H1 (cell line): Measurements from ENCODE around the gene CEP126.

Source experiments
- BACH1 ChIP-seq: IDR thresholded peaks from 2 replicates; pipeline ENCODE4 v1.6.1; 2012; ENCODE audit warnings: low read length, improper control_type of control experiment
- CEBPB ChIP-seq: IDR thresholded peaks from 2 replicates; pipeline ENCODE4 v1.6.1; 2012; ENCODE audit warnings: low read depth, low read length
- EZH2 ChIP-seq: fragments of 200-600 bp; sonication (generic); IDR thresholded peaks from 2 replicates; pipeline ENCODE4 v1.7.1; 2012; ENCODE audit warnings: low read depth, mild to moderate bottlenecking, moderate library complexity, low read length, inconsistent platforms; ENCODE audit not compliant: severe bottlenecking
- FOSL1 ChIP-seq: IDR thresholded peaks from 2 replicates; pipeline ENCODE4 v1.6.1; 2011; ENCODE audit warnings: mild to moderate bottlenecking, low read depth, low read length, moderate library complexity; ENCODE audit not compliant: insufficient read depth
- KDM1A ChIP-seq: fragments of 200-600, 300-600 bp; sonication (generic); IDR thresholded peaks from 2 replicates; pipeline ENCODE4 v1.7.1; 2016; ENCODE audit warnings: mild to moderate bottlenecking, low read length, borderline replicate concordance
- POLR2A ChIP-seq, 2 experiments: IDR thresholded peaks; 1 replicate in 1 of 2; 2 replicates in 1 of 2; pipeline ENCODE4 v1.6.1; 2011; ENCODE audit warnings: low read depth in 2 of 2, low read length in 2 of 2, mild to moderate bottlenecking in 2 of 2; ENCODE audit errors: control extremely low read depth in 1 of 2
- POLR2AphosphoS5 ChIP-seq: IDR thresholded peaks from 2 replicates; pipeline ENCODE4 v1.6.1; 2011; ENCODE audit warnings: low read depth, low read length
- SIN3A ChIP-seq, 2 experiments: IDR thresholded peaks in 1 of 2; conservative IDR thresholded peaks in 1 of 2; 2 replicates each; pipeline ENCODE4 v1.6.1; 2011 to 2012; ENCODE audit warnings: low read length in 2 of 2, improper control_type of control experiment in 1 of 2, low read depth in 1 of 2, mild to moderate bottlenecking in 1 of 2
- TAF1 ChIP-seq: IDR thresholded peaks from 2 replicates; pipeline ENCODE4 v1.6.1; 2011; ENCODE audit warnings: mild to moderate bottlenecking, low read depth, low read length
- TF ChIP-seq, protein P1 (sequence below), 3 experiments: IDR thresholded peaks; 1 replicate in 2 of 3; 2 replicates in 1 of 3; pipeline versions ENCODE4 v1.5.1 to v1.6.1; 2011; ENCODE audit warnings: low read length in 3 of 3, mild to moderate bottlenecking in 3 of 3, inconsistent platforms in 2 of 3, low read depth in 1 of 3, moderate library complexity in 1 of 3; ENCODE audit not compliant: insufficient read depth in 1 of 3; ENCODE audit errors: control extremely low read depth in 1 of 3

DNA sequence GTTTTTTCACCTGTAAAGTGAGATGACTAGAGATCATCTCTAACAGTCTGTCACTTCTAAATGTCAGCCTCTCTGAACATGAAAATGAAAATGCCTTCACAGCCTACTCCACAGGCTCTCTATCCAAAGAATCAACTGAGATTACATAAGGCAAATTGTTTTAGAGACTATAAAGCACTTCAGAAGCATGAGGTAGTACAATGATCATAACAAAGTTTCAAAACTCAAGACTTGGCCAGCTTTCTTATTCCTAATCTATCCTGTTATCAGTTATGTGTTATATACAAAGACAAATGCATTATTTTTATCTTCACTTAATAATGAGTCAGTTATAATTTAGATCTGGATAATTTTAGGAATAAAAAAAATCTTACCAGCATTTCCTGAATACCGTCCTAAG lies 20.3 kb upstream of the CEP126 start:
- TF ChIP-seq FOSL1, result no peak
- TF ChIP-seq SIN3A (conservative IDR thresholded peaks at IDR 0.05 in 1 of 2, IDR thresholded peaks at IDR 0.05 in 1 of 2; ENCODE audit: low read depth in 1 of 2, low read length in 2 of 2), result no peak
- TF ChIP-seq, protein P1, sequence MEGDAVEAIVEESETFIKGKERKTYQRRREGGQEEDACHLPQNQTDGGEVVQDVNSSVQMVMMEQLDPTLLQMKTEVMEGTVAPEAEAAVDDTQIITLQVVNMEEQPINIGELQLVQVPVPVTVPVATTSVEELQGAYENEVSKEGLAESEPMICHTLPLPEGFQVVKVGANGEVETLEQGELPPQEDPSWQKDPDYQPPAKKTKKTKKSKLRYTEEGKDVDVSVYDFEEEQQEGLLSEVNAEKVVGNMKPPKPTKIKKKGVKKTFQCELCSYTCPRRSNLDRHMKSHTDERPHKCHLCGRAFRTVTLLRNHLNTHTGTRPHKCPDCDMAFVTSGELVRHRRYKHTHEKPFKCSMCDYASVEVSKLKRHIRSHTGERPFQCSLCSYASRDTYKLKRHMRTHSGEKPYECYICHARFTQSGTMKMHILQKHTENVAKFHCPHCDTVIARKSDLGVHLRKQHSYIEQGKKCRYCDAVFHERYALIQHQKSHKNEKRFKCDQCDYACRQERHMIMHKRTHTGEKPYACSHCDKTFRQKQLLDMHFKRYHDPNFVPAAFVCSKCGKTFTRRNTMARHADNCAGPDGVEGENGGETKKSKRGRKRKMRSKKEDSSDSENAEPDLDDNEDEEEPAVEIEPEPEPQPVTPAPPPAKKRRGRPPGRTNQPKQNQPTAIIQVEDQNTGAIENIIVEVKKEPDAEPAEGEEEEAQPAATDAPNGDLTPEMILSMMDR (IDR thresholded peaks at IDR 0.05; ENCODE audit: control extremely low read depth in 1 of 3, insufficient read depth in 1 of 3, low read depth in 1 of 3, low read length in 3 of 3), result no peak
- no peak for TF ChIP-seq CEBPB
- no peak for TF ChIP-seq POLR2A (IDR thresholded peaks at IDR 0.05; ENCODE audit: control extremely low read depth in 1 of 2, low read depth in 2 of 2, low read length in 2 of 2)
- no peak for TF ChIP-seq POLR2AphosphoS5
- TF ChIP-seq BACH1, result no peak
- no peak for TF ChIP-seq KDM1A
- no peak for TF ChIP-seq TAF1
- TF ChIP-seq EZH2, result no peak
